Measurements from ENCODE around the gene IL1R2. TPM values are rescaled to one million over a fixed set of nuclear protein-coding genes. Genes with fewer than 3 reads are reported as not detected.

IL1R2 gene
- 0.19 TPM in 1 of 2 replicates, not detected in the other for total RNA-seq

DNA sequence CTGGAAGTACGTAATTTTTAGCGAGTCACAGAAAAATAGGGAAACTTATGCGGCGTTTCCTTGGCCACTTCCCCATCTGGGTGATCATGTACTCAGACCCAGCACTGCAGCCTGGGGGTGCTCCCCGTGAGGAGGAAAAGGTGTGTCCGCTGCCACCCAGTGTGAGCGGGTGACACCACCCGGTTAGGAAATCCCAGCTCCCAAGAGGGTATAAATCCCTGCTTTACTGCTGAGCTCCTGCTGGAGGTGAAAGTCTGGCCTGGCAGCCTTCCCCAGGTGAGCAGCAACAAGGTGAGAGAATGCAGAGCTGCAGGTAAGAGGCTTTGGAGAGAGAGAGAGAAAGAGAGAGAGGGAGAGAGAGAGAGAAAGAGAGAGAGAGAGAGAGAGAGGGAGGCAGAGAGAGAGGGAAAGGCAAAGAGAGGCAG lies at the start of gene IL1R2:
TSS of gene IL1R2 (plus strand) at position 240 of the 425 bp plus-strand sequence. CDS start 16,616 bp downstream, outside the sequence.

Other genes with a start within 250 kb of the IL1R2 start
- 2.4 and 23.2 TPM in 2 replicates for gene IL1R1, start 150.8 kb downstream of the IL1R2 start, total RNA-seq
- gene IL1RL2, start 195.1 kb downstream of the IL1R2 start, total RNA-seq = 0.56 TPM in 1 of 2 replicates, not detected in the other

All from endothelial cell of coronary artery (primary cell).